SK-N-MC (cell line): ENCODE data around the gene ABLIM2.
"Not testable (repeated sequence)": the region's sequence is repeated elsewhere in the genome, so short reads cannot be mapped to it uniquely, and the experiment has no call there.

Experiments
- DNase-seq: peaks from one replicate; pipeline ENCODE4 v3.0.0-alpha.2; 2011; ENCODE audit warnings: low read depth, low spot score
- H3K27ac ChIP-seq: fragments of 200-600 bp; sonication (generic); 2 replicates; pipeline ENCODE4 v1.5.1; 2016; ENCODE audit warnings: mixed run types
- H3K36me3 ChIP-seq: fragments of 200-600 bp; sonication (generic); 2 replicates; pipeline ENCODE4 v1.6.1; 2017; ENCODE audit warnings: antibody characterized with exemption, low read length, mixed read lengths; ENCODE audit not compliant: insufficient read depth
- H3K4me3 ChIP-seq: fragments of 200-600 bp; sonication (generic); 2 replicates; pipeline ENCODE4 v1.5.1; 2016
- H3K9ac ChIP-seq: fragments of 200-600 bp; sonication (generic); 2 replicates; pipeline ENCODE4 v1.8.0; 2017; ENCODE audit warnings: mixed run types, mixed read lengths; ENCODE audit not compliant: insufficient read length
- H3K9me3 ChIP-seq: fragments of 200-600 bp; sonication (generic); 2 replicates; pipeline ENCODE4 v1.6.1; 2017; ENCODE audit warnings: low read depth, mild to moderate bottlenecking, antibody characterized with exemption, low read length, moderate library complexity, mixed read lengths
- EZH2 ChIP-seq: fragments of 200-600 bp; sonication (generic); IDR thresholded peaks from one replicate; pipeline ENCODE4 v1.6.1; 2017; ENCODE audit warnings: antibody characterized with exemption
- FOXP2 ChIP-seq: optimal IDR thresholded peaks from 2 replicates; pipeline ENCODE3; 2011; ENCODE audit warnings: mild to moderate bottlenecking, moderate library complexity; ENCODE audit not compliant: insufficient read depth; ENCODE audit errors: extremely low read length, control extremely low read depth
- POLR2AphosphoS5 ChIP-seq: IDR thresholded peaks from 2 replicates; pipeline ENCODE4 v1.6.1; 2012; ENCODE audit warnings: mild to moderate bottlenecking, low read depth, low read length, borderline replicate concordance

The ABLIM2 gene

GRCh38 chr4:7924570-7924969 is 234.0 kb downstream of the ABLIM2 start:
- DNase-seq = no peak
- Histone ChIP-seq H3K9ac (no peak overlapping the region), H3K27ac (no peak overlapping the region), H3K4me3 (no peak overlapping the region), H3K36me3 (no peaks in the 10 kb centered on the region), H3K9me3 (no peaks in the 10 kb centered on the region)
- no peak for TF ChIP-seq FOXP2
- no peak for TF ChIP-seq EZH2
- TF ChIP-seq POLR2AphosphoS5 = no peak

- Histone ChIP-seq H3K9me3 (no peaks in the 10 kb centered on the region), H3K9ac (no peak overlapping the region), H3K36me3 (no peaks in the 10 kb centered on the region), H3K27ac (no peak overlapping the region), H3K4me3 (no peak overlapping the region)
- TF ChIP-seq POLR2AphosphoS5 (no peak), FOXP2 (no peak), EZH2 (no peak)
- DNase-seq = no peak
Measured at GRCh38 chr4:7924163-7924562, 234.4 kb downstream of the ABLIM2 start.

- no peak overlapping the region for H3K9ac ChIP-seq
- no peak for TF ChIP-seq POLR2AphosphoS5
- no peak for TF ChIP-seq EZH2
- no peak for TF ChIP-seq FOXP2
- no peak overlapping the region for H3K27ac ChIP-seq
- no peaks in the 10 kb centered on the region for H3K36me3 ChIP-seq
- H3K4me3 ChIP-seq = no peak overlapping the region
- DNase-seq = no peak
- no peaks in the 10 kb centered on the region for H3K9me3 ChIP-seq
Measured at GRCh38 chr4:7922466-7922865, 236.1 kb downstream of the ABLIM2 start.

GRCh38 chr4:7918981-7919380 is 239.6 kb downstream of the ABLIM2 start:
- Histone ChIP-seq H3K4me3 (no peak overlapping the region), H3K36me3 (no peaks in the 10 kb centered on the region), H3K9ac (no peak overlapping the region), H3K9me3 (no peaks in the 10 kb centered on the region), H3K27ac (no peak overlapping the region)
- no peak for DNase-seq
- TF ChIP-seq POLR2AphosphoS5 = no peak
- TF ChIP-seq FOXP2 = no peak
- TF ChIP-seq EZH2 = no peak

- not testable (repeated sequence) for H3K4me3 ChIP-seq, H3K9ac ChIP-seq, H3K9me3 ChIP-seq, DNase-seq, H3K36me3 ChIP-seq, H3K27ac ChIP-seq
Measured at GRCh38 chr4:7918187-7918586, 240.4 kb downstream of the ABLIM2 start.

GRCh38 chr4:7917669-7918068 is 240.9 kb downstream of the ABLIM2 start:
- Histone ChIP-seq H3K36me3 (no peaks in the 10 kb centered on the region), H3K9me3 (no peaks in the 10 kb centered on the region), H3K4me3 (no peak overlapping the region), H3K9ac (no peak overlapping the region), H3K27ac (no peak overlapping the region)
- TF ChIP-seq POLR2AphosphoS5 = no peak
- no peak for TF ChIP-seq EZH2
- no peak for TF ChIP-seq FOXP2
- DNase-seq = no peak

GRCh38 chr4:7915875-7916242 is 242.8 kb downstream of the ABLIM2 start:
- no peak overlapping the region for H3K27ac ChIP-seq
- H3K4me3 ChIP-seq = no peak overlapping the region

More at GRCh38 chr4:7915875-7916242, 242.8 kb downstream of the ABLIM2 start:
- DNase-seq = no peak
- Histone ChIP-seq H3K9me3 (no peaks in the 10 kb centered on the region), H3K9ac (no peak overlapping the region), H3K36me3 (no peaks in the 10 kb centered on the region)
- no peak for TF ChIP-seq FOXP2
- no peak for TF ChIP-seq EZH2
- no peak for TF ChIP-seq POLR2AphosphoS5
